Upper lobe of left lung (tissue), 4 donors: ENCODE measurements around the gene ZNF8.

ENCODE experiments used
- POLR2A ChIP-seq, 4 donors: fragments of 450-650 bp; IDR thresholded peaks; one replicate each; pipeline ENCODE4 v1.5.1; 2016 to 2017; ENCODE audit warnings: antibody characterized with exemption in 4 of 4, mild to moderate bottlenecking in 2 of 4
- POLR2AphosphoS5 ChIP-seq, 2 donors: sonication (generic); formaldehyde crosslinking; IDR thresholded peaks; one replicate each; pipeline ENCODE4 v1.5.1; 2017; ENCODE audit warnings: antibody characterized with exemption in 2 of 2
- TF ChIP-seq, protein P1 (sequence below), 6 experiments: fragments of 450-650 bp in 4 of 6; fragments of 200-600 bp in 2 of 6; sonication (generic) in 2 of 6; IDR thresholded peaks; one replicate each; pipeline ENCODE4 v1.5.1; 2016 to 2019; ENCODE audit warnings: antibody characterized with exemption in 6 of 6

DNA sequence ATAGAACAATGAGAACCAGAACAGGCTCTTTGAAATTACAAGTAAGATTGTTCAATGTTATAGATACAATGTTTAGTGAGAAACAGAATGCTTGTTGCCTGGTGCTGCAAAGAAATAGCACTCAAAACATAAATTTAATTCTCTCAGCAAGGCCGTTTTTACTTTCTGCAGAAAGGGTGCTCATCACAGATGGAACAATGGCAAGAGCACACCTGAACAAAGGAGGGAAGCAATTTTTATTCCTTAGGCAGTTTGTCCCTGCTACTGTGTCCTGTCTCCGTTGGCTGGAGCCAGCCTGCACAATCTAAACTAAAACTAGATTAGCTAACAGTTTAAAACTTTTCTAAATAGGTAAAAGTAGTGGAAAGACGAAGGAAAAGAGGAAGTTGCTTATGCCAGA lies 10.4 kb upstream of the ZNF8 start:
- TF ChIP-seq, protein P1, sequence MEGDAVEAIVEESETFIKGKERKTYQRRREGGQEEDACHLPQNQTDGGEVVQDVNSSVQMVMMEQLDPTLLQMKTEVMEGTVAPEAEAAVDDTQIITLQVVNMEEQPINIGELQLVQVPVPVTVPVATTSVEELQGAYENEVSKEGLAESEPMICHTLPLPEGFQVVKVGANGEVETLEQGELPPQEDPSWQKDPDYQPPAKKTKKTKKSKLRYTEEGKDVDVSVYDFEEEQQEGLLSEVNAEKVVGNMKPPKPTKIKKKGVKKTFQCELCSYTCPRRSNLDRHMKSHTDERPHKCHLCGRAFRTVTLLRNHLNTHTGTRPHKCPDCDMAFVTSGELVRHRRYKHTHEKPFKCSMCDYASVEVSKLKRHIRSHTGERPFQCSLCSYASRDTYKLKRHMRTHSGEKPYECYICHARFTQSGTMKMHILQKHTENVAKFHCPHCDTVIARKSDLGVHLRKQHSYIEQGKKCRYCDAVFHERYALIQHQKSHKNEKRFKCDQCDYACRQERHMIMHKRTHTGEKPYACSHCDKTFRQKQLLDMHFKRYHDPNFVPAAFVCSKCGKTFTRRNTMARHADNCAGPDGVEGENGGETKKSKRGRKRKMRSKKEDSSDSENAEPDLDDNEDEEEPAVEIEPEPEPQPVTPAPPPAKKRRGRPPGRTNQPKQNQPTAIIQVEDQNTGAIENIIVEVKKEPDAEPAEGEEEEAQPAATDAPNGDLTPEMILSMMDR (IDR thresholded peaks at IDR 0.05), result no peak
- TF ChIP-seq POLR2A (IDR thresholded peaks at IDR 0.05) (no peak), POLR2AphosphoS5 (IDR thresholded peaks at IDR 0.05) (no peak)
